ENCODE measurements around the gene GCN1. TPM values are rescaled to one million over a fixed set of nuclear protein-coding genes. Genes with fewer than 3 reads are reported as not detected.

The GCN1 gene
- total RNA-seq, 2 donors from 2014 or later, result 39.3 to 120 TPM

DNA sequence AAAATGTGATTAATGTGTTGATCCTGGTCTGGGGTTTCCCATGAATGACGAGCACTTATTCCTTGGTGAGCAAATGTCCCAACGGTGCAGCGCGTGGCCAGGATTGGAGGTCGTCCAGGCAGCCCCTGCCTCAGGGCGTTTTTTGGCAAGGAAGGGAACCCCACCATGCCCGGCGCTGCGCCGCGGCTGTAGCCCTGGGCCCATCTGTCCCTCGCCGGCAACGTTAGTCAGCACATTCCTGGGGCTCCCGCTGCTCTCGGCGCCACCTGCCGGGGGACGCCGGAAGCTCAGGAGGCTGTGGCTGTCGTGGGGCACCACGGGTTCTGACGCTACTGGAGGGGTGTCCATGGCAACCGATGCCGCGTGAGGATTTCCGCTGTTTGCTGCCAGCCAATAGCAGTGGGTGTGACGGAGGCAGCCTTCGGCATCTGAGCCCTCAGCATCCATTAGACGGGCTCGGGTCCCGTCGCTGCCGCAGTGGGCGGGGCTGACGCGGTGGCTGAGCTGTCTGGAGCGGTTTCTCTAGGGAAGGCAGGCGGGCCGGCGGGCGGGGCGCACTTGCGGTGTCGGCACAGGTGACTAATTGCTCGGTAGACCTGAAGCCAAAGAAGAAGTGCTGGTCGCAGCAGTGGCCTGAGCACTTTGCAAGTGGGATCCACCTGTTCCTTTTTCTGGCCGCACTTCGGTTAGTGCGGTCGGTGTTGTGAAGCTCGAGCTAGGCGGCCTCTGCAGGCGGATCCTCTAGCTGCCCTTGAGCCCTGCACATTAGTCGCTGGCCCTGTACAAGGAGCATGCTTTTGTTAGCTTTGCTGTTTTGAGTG lies 107.5 kb downstream of the GCN1 start:
- H3K27ac ChIP-seq, result peak overlapping the region; percentile 51 to 70

DNA sequence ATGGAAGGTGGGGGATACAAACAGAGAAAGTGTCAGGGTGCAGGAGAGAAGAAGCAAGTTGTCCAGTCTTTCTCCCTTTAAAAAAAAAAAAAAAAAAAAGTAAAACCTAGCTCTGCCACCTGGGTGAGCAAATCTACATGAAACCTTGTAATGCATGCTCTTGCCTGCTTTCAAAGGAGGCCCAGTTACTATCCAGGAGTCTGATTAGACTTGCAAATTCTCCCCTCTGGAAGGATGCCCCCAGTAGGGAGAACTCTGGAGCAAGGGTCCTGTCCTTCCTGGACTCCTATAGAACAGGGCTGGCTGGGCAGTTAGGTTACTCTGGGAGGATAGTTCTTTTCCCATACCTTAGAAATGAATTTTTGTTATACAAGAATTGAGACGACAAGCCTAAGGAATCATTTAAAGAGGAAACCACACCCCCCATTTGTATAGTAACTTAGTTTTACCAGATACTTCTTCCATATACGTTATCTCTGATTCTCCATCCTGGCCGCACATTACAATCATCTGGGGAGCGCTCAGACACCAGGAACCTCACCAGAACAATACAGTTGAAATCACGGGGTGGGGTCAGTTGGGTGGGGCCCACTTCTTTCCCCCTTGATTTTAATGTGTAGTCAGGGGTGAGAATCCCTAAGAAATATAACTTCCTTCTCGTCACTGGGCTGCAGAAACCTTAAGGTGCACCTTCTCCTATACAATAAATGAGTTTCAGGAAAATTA lies 108.4 kb downstream of the GCN1 start:
- DNase-seq (ENCODE audit: low spot score), result no peak
- no peaks in the 10 kb centered on the region for H3K36me3 ChIP-seq
- H3K27me3 ChIP-seq (replicated peaks; ENCODE audit: insufficient read depth), result no peaks in the 10 kb centered on the region
- TF ChIP-seq POLR2A (IDR thresholded peaks at IDR 0.05) (no peak), CTCF (IDR thresholded peaks at IDR 0.05) (no peak), POLR2AphosphoS5 (IDR thresholded peaks at IDR 0.05) (no peak)
- intact Hi-C loops (cut with DNase I), result loop anchor here (10.0 kb wide), 1 partner anchor 101 kb away; the partner anchor contains the start of gene BICDL1
- H3K4me1 ChIP-seq (replicated peaks), result peaks cover 3% of the 10 kb centered on the region
- H3K27ac ChIP-seq, result no peak overlapping the region
- 68% methylated on average over 6 of the region's 6 CpGs for WGBS
- H3K9me3 ChIP-seq, result no peaks in the 10 kb centered on the region
- H3K4me3 ChIP-seq, result no peak overlapping the region

More for the DNA sequence above, 107.5 kb downstream of the GCN1 start:
- 0% methylated on average over 54 of the region's 55 CpGs for WGBS
- intact Hi-C loops (cut with DNase I), result loop anchor here (10.0 kb wide), 1 partner anchor 102 kb away; the partner anchor contains the start of gene BICDL1
- peak; percentile 99 for DNase-seq (ENCODE audit: low spot score)
- Histone ChIP-seq H3K4me1 (replicated peaks) (peaks cover 3% of the 10 kb centered on the region), H3K9me3 (no peaks in the 10 kb centered on the region), H3K27me3 (replicated peaks; ENCODE audit: insufficient read depth) (no peaks in the 10 kb centered on the region), H3K36me3 (no peaks in the 10 kb centered on the region), H3K4me3 (peak overlapping the region; percentile 10 to 22)
- peak; percentile 55 for TF ChIP-seq POLR2A (IDR thresholded peaks at IDR 0.05)
- TF ChIP-seq POLR2AphosphoS5 (IDR thresholded peaks at IDR 0.05), result peak; percentile 99
- TF ChIP-seq CTCF (IDR thresholded peaks at IDR 0.05), result peak; percentile 91 to 100 (median 98)

DNA sequence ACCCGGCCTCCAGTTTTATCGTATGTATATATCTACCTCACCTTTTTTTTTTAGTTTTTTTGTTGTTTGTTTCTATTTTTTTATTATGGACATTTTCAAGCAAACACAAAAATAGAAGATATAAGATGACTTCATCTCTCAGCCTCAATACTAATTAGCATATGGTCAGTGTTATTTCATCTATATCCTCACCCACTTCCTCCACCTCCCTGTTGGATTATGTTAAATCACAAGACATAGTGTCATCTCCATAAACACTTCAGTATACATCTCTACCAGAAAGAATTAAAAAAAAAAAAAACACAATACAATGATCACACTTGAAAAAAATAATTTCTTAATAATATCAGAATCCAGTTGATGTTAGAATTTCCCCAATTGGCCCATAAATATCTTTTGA lies 112.9 kb downstream of the GCN1 start:
- Histone ChIP-seq H3K4me3 (no peak overlapping the region), H3K27ac (no peak overlapping the region), H3K9me3 (no peaks in the 10 kb centered on the region), H3K27me3 (replicated peaks; ENCODE audit: insufficient read depth) (no peaks in the 10 kb centered on the region), H3K36me3 (no peaks in the 10 kb centered on the region), H3K4me1 (replicated peaks) (no peaks in the 10 kb centered on the region)
- 96% methylated on average over 2 of the region's 2 CpGs for WGBS
- no peak for DNase-seq (ENCODE audit: low spot score)
- intact Hi-C loops (cut with DNase I), result loop anchor here (10.0 kb wide), 1 partner anchor 97 kb away; the partner anchor contains the start of gene BICDL1
- no peak for TF ChIP-seq POLR2A (IDR thresholded peaks at IDR 0.05)
- no peak for TF ChIP-seq POLR2AphosphoS5 (IDR thresholded peaks at IDR 0.05)
- no peak for TF ChIP-seq CTCF (IDR thresholded peaks at IDR 0.05)

DNA sequence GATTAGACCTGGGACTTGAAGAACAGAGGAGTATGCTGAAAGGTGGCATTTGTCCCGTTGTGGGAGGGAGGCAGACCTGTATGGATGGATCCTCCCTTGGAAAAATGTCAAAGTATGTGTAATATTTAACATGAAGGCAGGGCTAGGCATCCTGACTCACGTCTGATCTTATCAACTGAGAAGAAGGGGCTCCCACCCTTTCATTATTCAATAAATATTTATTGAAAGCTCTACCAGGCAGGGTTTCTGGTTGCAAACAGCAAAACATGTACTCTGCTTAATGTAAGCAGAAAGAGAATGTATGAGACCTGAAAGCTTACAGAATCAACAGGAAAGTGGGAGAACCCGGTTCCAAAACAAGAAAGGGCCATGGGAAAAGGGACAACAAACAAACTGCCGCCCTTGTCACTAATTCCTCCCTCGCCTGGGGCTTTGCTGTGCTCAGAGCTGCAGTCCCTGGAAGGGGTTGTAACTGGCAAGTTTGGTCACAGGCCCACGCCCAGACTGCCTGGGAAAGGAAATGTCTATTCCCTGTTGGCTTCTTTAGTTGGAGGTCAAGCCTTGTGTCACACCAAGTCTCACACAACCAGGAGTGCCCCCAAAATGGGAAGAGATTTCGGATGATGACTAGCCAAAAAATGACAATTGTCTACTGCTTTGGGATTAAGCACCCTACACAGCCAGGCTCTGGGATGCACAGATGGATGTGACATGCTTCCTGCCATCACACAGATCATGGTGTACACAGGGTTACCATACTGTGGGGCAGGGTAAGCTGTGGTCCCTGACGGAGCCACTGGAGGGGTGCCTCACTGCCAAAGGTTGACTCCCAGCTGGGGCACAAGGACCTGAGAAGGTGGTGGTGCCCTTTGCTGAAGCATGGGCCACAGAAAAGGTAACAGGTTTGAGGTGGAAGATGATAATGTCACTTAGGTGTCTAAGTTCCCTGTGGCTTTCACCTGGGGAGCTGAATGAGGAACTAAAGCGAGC lies 114.8 kb downstream of the GCN1 start:
- intact Hi-C loops (cut with DNase I), result loop anchor here (10.0 kb wide), 1 partner anchor 95 kb away; the partner anchor contains the start of gene BICDL1
- Histone ChIP-seq H3K4me3 (no peak overlapping the region), H3K4me1 (replicated peaks) (no peaks in the 10 kb centered on the region), H3K36me3 (no peaks in the 10 kb centered on the region), H3K9me3 (no peaks in the 10 kb centered on the region), H3K27ac (peak overlapping the region; percentile 18 to 22), H3K27me3 (replicated peaks; ENCODE audit: insufficient read depth) (no peaks in the 10 kb centered on the region)
- TF ChIP-seq POLR2A (IDR thresholded peaks at IDR 0.05) (no peak), POLR2AphosphoS5 (IDR thresholded peaks at IDR 0.05) (peak; percentile 45), CTCF (IDR thresholded peaks at IDR 0.05) (no peak)
- peak; percentile 40 for DNase-seq (ENCODE audit: low spot score)
- 48% methylated on average over 9 of the region's 9 CpGs for WGBS

Data from prostate gland (tissue), 2 donors.